ENCODE measurements around the gene VASN. TPM values are rescaled to one million over a fixed set of nuclear protein-coding genes. Genes with fewer than 3 reads are reported as not detected.
A peak's percentile ranks its signal among the peaks of the same experiment; 100 is the strongest.

Gene VASN
- total and polyA plus RNA-seq, 9 of the 15 experiments (the other 6 are each of a cell fraction or from before 2014, with no cell fraction given) = 0.01 to 2.5 (median 0.41) TPM; not detected in 1

DNA sequence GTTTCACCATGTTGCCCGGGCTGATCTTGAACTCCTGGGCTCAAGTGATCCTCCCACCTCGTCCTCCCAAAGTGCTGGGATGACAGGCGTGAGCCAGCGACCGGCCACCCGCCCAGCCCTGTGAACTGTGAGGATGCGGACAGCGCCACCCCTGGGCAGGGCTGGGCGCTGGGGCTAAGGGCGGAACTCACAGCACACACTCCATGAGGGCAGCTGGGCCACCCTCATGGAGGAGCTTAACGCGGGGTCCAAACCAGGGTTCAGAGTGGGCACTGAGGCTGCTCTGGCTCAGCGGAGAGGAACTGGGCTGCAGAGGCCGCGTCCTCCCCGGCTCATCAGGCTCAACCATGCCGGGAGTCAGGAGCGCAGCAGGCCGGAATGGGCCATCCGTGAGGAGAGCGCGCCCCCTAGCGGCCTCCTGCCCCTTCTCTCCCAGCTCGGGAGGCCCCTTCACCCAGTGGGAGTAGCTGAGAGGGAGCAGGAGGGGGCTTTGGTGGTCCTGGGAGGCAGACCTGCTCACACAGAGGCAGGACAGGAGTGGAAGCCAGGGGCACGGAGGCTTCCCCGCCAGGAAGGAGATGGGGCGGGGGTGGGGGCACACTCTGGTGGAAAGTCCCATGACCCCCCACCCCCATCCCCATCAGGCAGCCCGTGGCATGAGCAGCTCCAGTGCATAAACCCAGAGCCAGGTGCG is 30.9 kb downstream of the VASN start (continued):
- TF ChIP-seq ZNF586 (CRISPR knock-in tag; conservative IDR thresholded peaks at IDR 0.05) (no peak), SP1 (CRISPR knock-in tag; IDR thresholded peaks at IDR 0.05) (no peak), ZNF184 (CRISPR knock-in tag; IDR thresholded peaks at IDR 0.05) (no peak), RFX7 (CRISPR knock-in tag; IDR thresholded peaks at IDR 0.05) (no peak), HCFC1 (IDR thresholded peaks at IDR 0.05; ENCODE audit: low read depth, low read length) (no peak; the same call in 1 of the 2 replicates), FUS (optimal IDR thresholded peaks at IDR 0.05; ENCODE audit: low read depth, low read length) (no peak), THRAP3 (IDR thresholded peaks at IDR 0.05; ENCODE audit: borderline replicate concordance) (0 out of 2 replicates have a peak, but pooled peaks have one; percentile 1), TCFL5 (CRISPR knock-in tag; conservative IDR thresholded peaks at IDR 0.05) (no peak), FOXP1 (CRISPR knock-in tag; IDR thresholded peaks at IDR 0.05) (peak; percentile 56; the same call in 1 of the 2 replicates), CBX8 (IDR thresholded peaks at IDR 0.05; ENCODE audit: borderline replicate concordance, extremely low read depth, low read depth, low read length, poor library complexity, severe bottlenecking) (no peak), PYGO2 (tag; IDR thresholded peaks at IDR 0.05) (no peak), SLC30A9 (CRISPR knock-in tag; IDR thresholded peaks at IDR 0.05) (no peak), ZNF444 (CRISPR knock-in tag; IDR thresholded peaks at IDR 0.05) (no peak), CAMTA2 (CRISPR knock-in tag; conservative IDR thresholded peaks at IDR 0.05) (no peak), XRCC5 (IDR thresholded peaks at IDR 0.05; ENCODE audit: low read depth, low read length) (peak; percentile 76), CC2D1A (IDR thresholded peaks at IDR 0.05) (peak; percentile 76; the same call in 1 of the 2 replicates), C11orf30 (IDR thresholded peaks at IDR 0.05; ENCODE audit: low read depth) (no peak), ZC3H8 (IDR thresholded peaks at IDR 0.05) (no peak), SMAD4 (CRISPR knock-in tag; conservative IDR thresholded peaks at IDR 0.05) (no peak), FOXA1 (IDR thresholded peaks at IDR 0.05; ENCODE audit: borderline replicate concordance) (no peak), ZKSCAN1 (IDR thresholded peaks at IDR 0.05; ENCODE audit: low read depth, low read length) (no peak), ZNF263 (CRISPR knock-in tag; IDR thresholded peaks at IDR 0.05; ENCODE audit: borderline replicate concordance) (peak; percentile 70; the same call in 1 of the 2 replicates)
- TF ChIP-seq, protein P1, sequence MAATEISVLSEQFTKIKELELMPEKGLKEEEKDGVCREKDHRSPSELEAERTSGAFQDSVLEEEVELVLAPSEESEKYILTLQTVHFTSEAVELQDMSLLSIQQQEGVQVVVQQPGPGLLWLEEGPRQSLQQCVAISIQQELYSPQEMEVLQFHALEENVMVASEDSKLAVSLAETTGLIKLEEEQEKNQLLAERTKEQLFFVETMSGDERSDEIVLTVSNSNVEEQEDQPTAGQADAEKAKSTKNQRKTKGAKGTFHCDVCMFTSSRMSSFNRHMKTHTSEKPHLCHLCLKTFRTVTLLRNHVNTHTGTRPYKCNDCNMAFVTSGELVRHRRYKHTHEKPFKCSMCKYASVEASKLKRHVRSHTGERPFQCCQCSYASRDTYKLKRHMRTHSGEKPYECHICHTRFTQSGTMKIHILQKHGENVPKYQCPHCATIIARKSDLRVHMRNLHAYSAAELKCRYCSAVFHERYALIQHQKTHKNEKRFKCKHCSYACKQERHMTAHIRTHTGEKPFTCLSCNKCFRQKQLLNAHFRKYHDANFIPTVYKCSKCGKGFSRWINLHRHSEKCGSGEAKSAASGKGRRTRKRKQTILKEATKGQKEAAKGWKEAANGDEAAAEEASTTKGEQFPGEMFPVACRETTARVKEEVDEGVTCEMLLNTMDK (IDR thresholded peaks at IDR 0.05; ENCODE audit: borderline replicate concordance, insufficient read depth, low read depth, low read length, poor library complexity, severe bottlenecking) = peak; percentile 87
- TF ChIP-seq, protein P2, sequence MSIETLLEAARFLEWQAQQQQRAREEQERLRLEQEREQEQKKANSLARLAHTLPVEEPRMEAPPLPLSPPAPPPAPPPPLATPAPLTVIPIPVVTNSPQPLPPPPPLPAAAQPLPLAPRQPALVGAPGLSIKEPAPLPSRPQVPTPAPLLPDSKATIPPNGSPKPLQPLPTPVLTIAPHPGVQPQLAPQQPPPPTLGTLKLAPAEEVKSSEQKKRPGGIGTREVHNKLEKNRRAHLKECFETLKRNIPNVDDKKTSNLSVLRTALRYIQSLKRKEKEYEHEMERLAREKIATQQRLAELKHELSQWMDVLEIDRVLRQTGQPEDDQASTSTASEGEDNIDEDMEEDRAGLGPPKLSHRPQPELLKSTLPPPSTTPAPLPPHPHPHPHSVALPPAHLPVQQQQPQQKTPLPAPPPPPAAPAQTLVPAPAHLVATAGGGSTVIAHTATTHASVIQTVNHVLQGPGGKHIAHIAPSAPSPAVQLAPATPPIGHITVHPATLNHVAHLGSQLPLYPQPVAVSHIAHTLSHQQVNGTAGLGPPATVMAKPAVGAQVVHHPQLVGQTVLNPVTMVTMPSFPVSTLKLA (conservative IDR thresholded peaks at IDR 0.05) = peak in 1 of 2 experiments; percentile 58; a peak in 2 of 4 replicates

Data from K562 (cell line).